ENCODE results near the gene DBP.

Gene DBP

GRCh38 chr19:48674921-48675824 is 38.0 kb upstream of the DBP start:
- no peak for TF ChIP-seq CREB1 (IDR thresholded peaks at IDR 0.05; ENCODE audit: low read depth)
- peak; percentile 62 for TF ChIP-seq YY1 (IDR thresholded peaks at IDR 0.05; ENCODE audit: low read depth)
- TF ChIP-seq, protein P1, sequence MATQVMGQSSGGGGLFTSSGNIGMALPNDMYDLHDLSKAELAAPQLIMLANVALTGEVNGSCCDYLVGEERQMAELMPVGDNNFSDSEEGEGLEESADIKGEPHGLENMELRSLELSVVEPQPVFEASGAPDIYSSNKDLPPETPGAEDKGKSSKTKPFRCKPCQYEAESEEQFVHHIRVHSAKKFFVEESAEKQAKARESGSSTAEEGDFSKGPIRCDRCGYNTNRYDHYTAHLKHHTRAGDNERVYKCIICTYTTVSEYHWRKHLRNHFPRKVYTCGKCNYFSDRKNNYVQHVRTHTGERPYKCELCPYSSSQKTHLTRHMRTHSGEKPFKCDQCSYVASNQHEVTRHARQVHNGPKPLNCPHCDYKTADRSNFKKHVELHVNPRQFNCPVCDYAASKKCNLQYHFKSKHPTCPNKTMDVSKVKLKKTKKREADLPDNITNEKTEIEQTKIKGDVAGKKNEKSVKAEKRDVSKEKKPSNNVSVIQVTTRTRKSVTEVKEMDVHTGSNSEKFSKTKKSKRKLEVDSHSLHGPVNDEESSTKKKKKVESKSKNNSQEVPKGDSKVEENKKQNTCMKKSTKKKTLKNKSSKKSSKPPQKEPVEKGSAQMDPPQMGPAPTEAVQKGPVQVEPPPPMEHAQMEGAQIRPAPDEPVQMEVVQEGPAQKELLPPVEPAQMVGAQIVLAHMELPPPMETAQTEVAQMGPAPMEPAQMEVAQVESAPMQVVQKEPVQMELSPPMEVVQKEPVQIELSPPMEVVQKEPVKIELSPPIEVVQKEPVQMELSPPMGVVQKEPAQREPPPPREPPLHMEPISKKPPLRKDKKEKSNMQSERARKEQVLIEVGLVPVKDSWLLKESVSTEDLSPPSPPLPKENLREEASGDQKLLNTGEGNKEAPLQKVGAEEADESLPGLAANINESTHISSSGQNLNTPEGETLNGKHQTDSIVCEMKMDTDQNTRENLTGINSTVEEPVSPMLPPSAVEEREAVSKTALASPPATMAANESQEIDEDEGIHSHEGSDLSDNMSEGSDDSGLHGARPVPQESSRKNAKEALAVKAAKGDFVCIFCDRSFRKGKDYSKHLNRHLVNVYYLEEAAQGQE (IDR thresholded peaks at IDR 0.05; ENCODE audit: low read depth) = no peak
- TF ChIP-seq, protein P2, sequence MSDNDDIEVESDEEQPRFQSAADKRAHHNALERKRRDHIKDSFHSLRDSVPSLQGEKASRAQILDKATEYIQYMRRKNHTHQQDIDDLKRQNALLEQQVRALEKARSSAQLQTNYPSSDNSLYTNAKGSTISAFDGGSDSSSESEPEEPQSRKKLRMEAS (IDR thresholded peaks at IDR 0.05) = peak; percentile 9; the same call in 1 of the 2 replicates
- TF ChIP-seq NFIC (IDR thresholded peaks at IDR 0.05) = no peak
- TF ChIP-seq RAD21 (IDR thresholded peaks at IDR 0.05; ENCODE audit: low read depth) = peak; percentile 78
- TF ChIP-seq TEAD4 (IDR thresholded peaks at IDR 0.05) = peak; percentile 55

DNA sequence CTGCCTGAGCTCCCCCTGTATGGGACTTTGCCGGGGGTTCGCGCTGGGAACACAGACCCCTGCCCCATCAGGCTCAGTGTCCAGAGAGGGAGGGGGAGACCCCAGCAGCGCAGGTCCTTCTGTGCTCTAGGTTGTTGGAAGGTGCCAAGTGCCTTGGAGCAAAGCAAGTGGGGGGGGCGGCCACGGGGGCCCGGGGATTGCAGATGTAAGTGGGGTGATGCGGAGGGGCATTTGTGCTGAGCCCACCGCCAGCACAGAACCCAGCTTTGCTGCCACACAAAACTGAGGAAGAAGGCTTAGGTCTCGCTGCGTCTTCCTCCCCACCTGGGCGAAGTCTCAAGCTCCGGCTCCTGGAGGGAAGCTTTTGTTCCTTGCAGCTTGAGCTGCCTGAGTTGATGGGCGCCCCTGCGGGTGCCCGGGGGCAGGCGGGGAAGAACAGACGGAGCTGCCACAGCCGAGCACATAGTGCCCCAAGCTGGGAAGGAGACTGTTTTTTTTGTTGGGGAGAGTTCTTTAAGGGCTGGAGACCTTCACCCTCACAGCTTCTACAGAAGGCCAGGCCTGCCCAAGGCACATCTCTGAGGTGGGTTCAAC is 37.1 kb upstream of the DBP start:
- no peak for TF ChIP-seq FOXM1 (IDR thresholded peaks at IDR 0.05; ENCODE audit: borderline replicate concordance, low read depth)
- no peak for TF ChIP-seq YY1 (IDR thresholded peaks at IDR 0.05; ENCODE audit: low read depth)
- TF ChIP-seq, protein P2 (IDR thresholded peaks at IDR 0.05) = no peak
- no peak for TF ChIP-seq RAD21 (IDR thresholded peaks at IDR 0.05; ENCODE audit: low read depth)
- no peak for TF ChIP-seq CEBPB (IDR thresholded peaks at IDR 0.05)
- TF ChIP-seq TCF12 (IDR thresholded peaks at IDR 0.05; ENCODE audit: low read depth) = no peak
- no peak for TF ChIP-seq EGR1 (IDR thresholded peaks at IDR 0.05)
- TF ChIP-seq NFIC (IDR thresholded peaks at IDR 0.05) = no peak

GRCh38 chr19:48673436-48674100 is 36.4 kb upstream of the DBP start:
- TF ChIP-seq YY1 (IDR thresholded peaks at IDR 0.05; ENCODE audit: low read depth) (no peak), NFIC (IDR thresholded peaks at IDR 0.05) (no peak), EP300 (IDR thresholded peaks at IDR 0.05; ENCODE audit: borderline replicate concordance) (no peak), TCF12 (IDR thresholded peaks at IDR 0.05; ENCODE audit: low read depth) (no peak), CREB1 (IDR thresholded peaks at IDR 0.05; ENCODE audit: low read depth) (no peak), EGR1 (IDR thresholded peaks at IDR 0.05) (no peak), ZBTB7A (IDR thresholded peaks at IDR 0.05; ENCODE audit: low read depth) (no peak), CEBPB (IDR thresholded peaks at IDR 0.05) (no peak), TAF1 (IDR thresholded peaks at IDR 0.05; ENCODE audit: low read depth) (no peak), RAD21 (IDR thresholded peaks at IDR 0.05; ENCODE audit: low read depth) (no peak), TEAD4 (IDR thresholded peaks at IDR 0.05) (no peak), FOXM1 (IDR thresholded peaks at IDR 0.05; ENCODE audit: borderline replicate concordance, low read depth) (no peak)
- TF ChIP-seq, protein P1 (IDR thresholded peaks at IDR 0.05; ENCODE audit: low read depth) = no peak
- TF ChIP-seq, protein P3, sequence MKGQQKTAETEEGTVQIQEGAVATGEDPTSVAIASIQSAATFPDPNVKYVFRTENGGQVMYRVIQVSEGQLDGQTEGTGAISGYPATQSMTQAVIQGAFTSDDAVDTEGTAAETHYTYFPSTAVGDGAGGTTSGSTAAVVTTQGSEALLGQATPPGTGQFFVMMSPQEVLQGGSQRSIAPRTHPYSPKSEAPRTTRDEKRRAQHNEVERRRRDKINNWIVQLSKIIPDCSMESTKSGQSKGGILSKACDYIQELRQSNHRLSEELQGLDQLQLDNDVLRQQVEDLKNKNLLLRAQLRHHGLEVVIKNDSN (IDR thresholded peaks at IDR 0.05) = no peak
- TF ChIP-seq, protein P2 (IDR thresholded peaks at IDR 0.05) = no peak

DNA sequence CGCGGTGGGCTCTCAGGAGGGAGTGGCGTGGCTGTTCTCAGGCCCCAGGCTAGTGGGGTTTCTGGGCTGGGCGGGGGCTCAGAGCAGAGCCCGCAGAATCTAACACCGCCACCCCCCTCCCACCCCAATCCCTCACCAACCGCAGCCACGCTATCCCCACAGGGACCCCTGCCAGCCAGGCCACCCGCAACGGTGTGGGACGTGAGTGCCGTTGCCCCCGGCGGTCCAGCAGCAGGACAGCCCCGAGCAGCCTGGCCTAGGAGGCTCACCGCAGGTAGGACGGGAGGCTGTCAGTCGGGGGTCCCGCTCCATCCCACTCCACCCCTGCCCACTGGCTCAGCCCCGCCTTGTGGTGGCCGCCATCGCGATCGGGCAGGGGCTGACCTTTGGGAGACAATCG is 35.8 kb upstream of the DBP start, which contains the start of gene NTN5:
TSS of gene NTN5 (minus strand) at position 24 of the 400 bp plus-strand sequence. CDS start 2,031 bp downstream, outside the sequence.
- TF ChIP-seq CREB1 (IDR thresholded peaks at IDR 0.05; ENCODE audit: low read depth) = no peak
- no peak for TF ChIP-seq CEBPB (IDR thresholded peaks at IDR 0.05)
- no peak for TF ChIP-seq RAD21 (IDR thresholded peaks at IDR 0.05; ENCODE audit: low read depth)

- TF ChIP-seq TCF12 (IDR thresholded peaks at IDR 0.05; ENCODE audit: low read depth) (no peak), EGR1 (IDR thresholded peaks at IDR 0.05) (no peak), RAD21 (IDR thresholded peaks at IDR 0.05; ENCODE audit: low read depth) (no peak)
- TF ChIP-seq, protein P2 (IDR thresholded peaks at IDR 0.05) = no peak
These were observed 34.3 kb upstream of the DBP start for GRCh38 chr19:48671446-48671995.

All from Ishikawa (cell line).